Spinal cord (tissue), 10 donors: ENCODE measurements around the gene DAZAP1. TPM values are rescaled to one million over a fixed set of nuclear protein-coding genes. Genes with fewer than 3 reads are reported as not detected.

Experiments used
- DNase-seq, 6 donors: peaks; one replicate each; pipeline versions ENCODE4 v3.0.0 to v3.0.0-alpha.2; 2013 to 2015; ENCODE audit warnings: low spot score in 6 of 6, low read depth in 4 of 6
- H3K27ac ChIP-seq: one replicate; pipeline ENCODE4 v1.5.1; 2013; ENCODE audit warnings: low read depth, low read length, control low read depth
- H3K27me3 ChIP-seq: one replicate; pipeline ENCODE4 v1.6.1; 2013; ENCODE audit warnings: low read length; ENCODE audit not compliant: control insufficient read depth, insufficient read depth
- H3K36me3 ChIP-seq: one replicate; pipeline ENCODE4 v1.6.1; 2013; ENCODE audit warnings: low read length; ENCODE audit not compliant: control insufficient read depth, insufficient read depth
- H3K4me1 ChIP-seq: one replicate; pipeline ENCODE4 v1.6.1; 2013; ENCODE audit warnings: low read length; ENCODE audit not compliant: control insufficient read depth, insufficient read depth
- H3K4me3 ChIP-seq: one replicate; pipeline ENCODE4 v1.5.1; 2013; ENCODE audit warnings: low read depth, low read length, control low read depth
- H3K9me3 ChIP-seq: one replicate; pipeline ENCODE4 v1.6.1; 2013; ENCODE audit warnings: low read length; ENCODE audit not compliant: control insufficient read depth, insufficient read depth
- WGBS: methylation state at CpG from one replicate; pipeline ENCODE4 v1.1.5; 2013; ENCODE audit warnings: missing lambda C conversion rate; ENCODE audit not compliant: insufficient coverage; 5-methylcytosine and 5-hydroxymethylcytosine counted together
- polyA plus RNA-seq, 2 donors: library from polyadenylated mRNA; unstranded; fragments of 120-200 nt; gene quantifications; one replicate each; pipeline ENCODE4 v1.2.1, GENCODE V29; 2013; ENCODE audit not compliant: insufficient read length in 2 of 2
- total RNA-seq, 2 donors: library from RNA; depleted of rRNA in 1 of 2; stranded (reverse); fragments of 120-200 nt in 1 of 2; fragments of >200 nt in 1 of 2; gene quantifications; one replicate each; pipeline versions ENCODE4 v1.2.3 to v1.2.4, GENCODE V29; 2013 to 2014
- donor health status: healthy.

Gene DAZAP1
- total and polyA plus RNA-seq, 4 donors, result 22.1 to 84.4 (median 56.1) TPM

DNA sequence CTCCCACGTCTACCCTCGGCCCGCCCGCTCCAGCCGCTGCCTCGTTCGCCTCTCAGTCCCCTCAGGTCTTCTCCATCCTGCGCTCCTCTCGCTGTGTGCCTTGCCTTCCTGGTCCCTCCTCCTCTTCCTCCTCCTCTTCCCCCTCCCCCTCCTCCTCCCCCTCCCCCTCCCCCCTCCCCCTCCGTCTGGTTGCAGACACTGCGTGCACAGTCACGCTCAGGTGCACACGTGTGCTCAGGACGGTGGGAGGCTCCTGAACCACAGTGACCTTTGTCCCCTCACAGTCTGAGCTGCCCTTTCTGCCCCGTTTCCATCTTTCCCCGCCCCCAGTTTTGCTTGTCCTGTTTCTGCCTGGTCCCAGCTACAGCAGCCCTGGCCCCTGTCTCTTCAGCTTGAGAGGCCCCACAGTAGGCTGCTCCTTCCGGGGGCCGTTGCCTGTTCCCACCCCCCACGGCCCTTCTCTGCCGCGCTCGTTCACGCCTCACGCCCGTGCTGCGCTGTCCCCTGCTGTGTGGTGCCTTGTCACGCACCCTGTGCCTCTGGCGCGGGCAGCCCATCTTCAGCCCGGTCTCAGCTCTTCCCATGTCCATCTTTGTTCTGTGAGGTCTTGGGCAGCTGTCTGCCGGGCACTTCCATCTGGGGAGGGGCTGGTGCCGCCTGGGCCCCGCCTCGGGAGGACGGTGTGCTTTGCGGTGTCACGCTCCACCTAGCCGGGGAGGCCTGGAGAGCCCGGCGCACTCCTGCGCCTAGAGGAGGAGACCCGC lies 17.0 kb downstream of the DAZAP1 start:
- Histone ChIP-seq H3K36me3 (peaks cover 96% of the 10 kb centered on the region), H3K27me3 (no peaks in the 10 kb centered on the region), H3K27ac (no peak overlapping the region)

DNA sequence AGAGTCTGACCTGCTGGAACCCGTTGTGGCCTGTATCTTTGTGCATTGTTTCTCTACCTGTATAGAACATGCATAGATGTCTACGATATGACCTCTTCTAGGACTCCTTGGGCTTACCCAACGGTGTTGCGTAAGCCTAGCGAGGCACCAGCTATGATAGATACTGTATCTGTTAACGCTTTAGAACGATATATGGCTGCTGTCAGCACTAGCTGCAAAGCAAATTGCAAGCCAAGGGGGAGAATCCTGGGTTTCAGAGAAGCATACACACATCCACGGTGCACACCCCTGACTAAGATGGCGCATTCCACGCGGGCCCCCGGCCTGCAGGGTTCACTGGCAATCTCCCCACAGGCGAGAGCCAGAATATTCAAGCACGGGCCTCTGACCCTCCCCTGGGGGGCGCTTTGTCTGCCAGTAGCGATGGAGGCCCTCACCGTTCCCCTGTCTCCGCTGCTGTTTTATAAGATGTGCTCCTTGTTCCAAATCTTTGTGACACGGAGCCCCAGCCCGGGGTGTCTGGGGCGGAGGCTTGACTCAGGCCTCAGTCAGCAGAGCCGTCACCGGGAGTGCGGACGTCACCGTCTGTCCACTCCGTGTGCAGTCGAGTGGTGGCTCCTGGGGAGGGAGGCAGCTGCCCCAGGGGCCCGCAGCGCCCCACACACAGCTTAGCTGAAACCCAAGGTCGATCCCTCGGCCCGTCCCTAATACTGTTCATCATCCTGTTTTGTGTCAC lies 17.9 kb downstream of the DAZAP1 start:
- peaks cover 96% of the 10 kb centered on the region for H3K36me3 ChIP-seq
- H3K4me1 ChIP-seq, result peaks cover 8% of the 10 kb centered on the region
- DNase-seq, result no peak
- no peak overlapping the region for H3K27ac ChIP-seq
- no peaks in the 10 kb centered on the region for H3K9me3 ChIP-seq
- WGBS, result 84% methylated on average over 28 of the region's 33 CpGs
- no peak overlapping the region for H3K4me3 ChIP-seq
- no peaks in the 10 kb centered on the region for H3K27me3 ChIP-seq

More for the DNA sequence above, 17.0 kb downstream of the DAZAP1 start:
- no peak for DNase-seq
- WGBS, result 73% methylated on average over 27 of the region's 42 CpGs
- Histone ChIP-seq H3K4me3 (no peak overlapping the region), H3K4me1 (peaks cover 8% of the 10 kb centered on the region), H3K9me3 (no peaks in the 10 kb centered on the region)

DNA sequence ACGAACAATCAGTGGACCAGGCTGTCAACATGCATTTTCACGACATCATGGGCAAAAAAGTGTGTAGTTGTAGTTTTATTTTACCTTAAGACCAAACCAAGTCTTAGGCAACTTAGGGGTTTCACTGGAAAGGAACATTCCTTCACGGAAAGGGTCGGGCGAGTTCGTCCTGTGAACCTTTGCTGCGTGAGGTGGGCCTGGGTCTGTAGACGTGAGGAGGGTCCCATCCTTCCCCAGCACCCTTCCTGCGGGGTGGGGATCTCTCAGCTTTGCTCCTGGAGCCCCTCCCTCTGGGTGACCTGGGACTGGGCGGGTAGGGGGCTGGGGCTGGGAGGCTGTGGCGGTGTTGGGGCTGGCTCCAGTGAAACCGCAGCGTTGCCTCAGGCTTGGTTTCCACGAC lies 18.5 kb downstream of the DAZAP1 start:
- Histone ChIP-seq H3K27me3 (no peaks in the 10 kb centered on the region), H3K4me3 (no peak overlapping the region), H3K36me3 (peaks cover 95% of the 10 kb centered on the region), H3K9me3 (no peaks in the 10 kb centered on the region), H3K4me1 (peaks cover 8% of the 10 kb centered on the region), H3K27ac (no peak overlapping the region)
- WGBS, result 89% methylated on average over 8 of the region's 14 CpGs
- no peak for DNase-seq

DNA sequence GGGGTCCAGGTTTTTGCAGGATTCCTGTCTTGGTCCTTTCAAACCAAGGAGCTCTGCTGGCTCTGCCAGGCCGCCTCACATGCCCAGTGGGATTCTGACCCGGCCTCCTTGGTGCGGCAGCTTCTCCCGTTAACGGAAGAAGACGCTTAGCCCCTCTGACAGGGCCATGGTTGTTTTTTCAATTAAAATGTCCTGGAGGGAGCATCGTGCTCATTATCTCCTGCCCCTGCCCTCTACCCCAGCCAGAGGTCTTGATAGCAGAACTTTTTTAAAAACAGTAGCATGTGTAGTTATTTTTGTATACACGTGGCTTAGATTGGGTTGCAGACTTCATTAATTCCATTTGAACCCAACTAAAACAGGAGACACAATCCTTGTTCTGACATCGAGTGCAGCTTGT lies 19.4 kb downstream of the DAZAP1 start:
- Histone ChIP-seq H3K27ac (no peak overlapping the region), H3K27me3 (no peaks in the 10 kb centered on the region), H3K4me3 (no peak overlapping the region), H3K9me3 (no peaks in the 10 kb centered on the region), H3K4me1 (peaks cover 8% of the 10 kb centered on the region), H3K36me3 (peaks cover 95% of the 10 kb centered on the region)
- DNase-seq, result no peak
- 100% methylated on average over 2 of the region's 9 CpGs for WGBS

DNA sequence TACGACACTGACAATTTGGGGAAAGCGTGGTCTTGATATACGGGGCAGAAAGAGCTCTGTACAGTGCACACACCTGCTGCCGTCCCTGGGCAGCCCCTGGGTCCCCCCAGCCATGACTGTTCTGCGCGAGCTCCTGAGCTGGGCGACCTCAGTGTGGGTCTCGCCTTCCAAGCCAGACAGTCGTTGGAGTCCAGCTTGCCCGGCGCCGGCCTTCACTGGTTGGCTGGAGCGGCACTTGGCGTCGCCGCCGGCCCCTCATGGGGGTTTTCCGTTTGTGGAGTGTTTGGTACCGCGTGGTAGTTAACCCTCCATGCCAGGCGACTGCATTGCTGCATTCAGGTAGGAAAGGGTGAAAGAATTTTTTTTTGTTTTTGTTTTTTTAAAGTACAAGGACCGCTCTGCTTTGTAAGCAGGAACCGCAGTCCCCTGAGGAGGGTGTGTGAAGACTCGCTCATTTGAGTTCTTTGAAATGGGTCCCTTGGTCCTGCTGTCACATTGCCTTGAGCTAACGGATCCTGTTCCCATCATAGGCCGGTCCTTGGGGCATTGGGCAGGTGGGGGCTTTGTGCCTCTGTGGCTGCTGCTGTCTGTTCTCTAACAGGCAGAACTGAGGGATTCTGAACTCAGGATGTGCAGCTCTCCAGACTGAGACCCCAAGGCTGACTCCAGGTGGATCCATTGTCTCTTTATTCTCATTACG lies 20.0 kb downstream of the DAZAP1 start:
- DNase-seq, result peak in 1 of 6 donors; percentile 67
- Histone ChIP-seq H3K4me3 (no peak overlapping the region), H3K4me1 (peaks cover 8% of the 10 kb centered on the region), H3K9me3 (no peaks in the 10 kb centered on the region), H3K27ac (no peak overlapping the region), H3K36me3 (peaks cover 95% of the 10 kb centered on the region), H3K27me3 (no peaks in the 10 kb centered on the region)
- WGBS, result 82% methylated on average over 26 of the region's 27 CpGs

GRCh38 chr19:1428738-1429391 lies 21.5 kb downstream of the DAZAP1 start:
- Histone ChIP-seq H3K4me1 (peaks cover 8% of the 10 kb centered on the region), H3K36me3 (peaks cover 95% of the 10 kb centered on the region), H3K4me3 (no peak overlapping the region), H3K9me3 (no peaks in the 10 kb centered on the region), H3K27ac (no peak overlapping the region), H3K27me3 (no peaks in the 10 kb centered on the region)
- no peak for DNase-seq
- WGBS, result 95% methylated on average over 41 of the region's 41 CpGs

DNA sequence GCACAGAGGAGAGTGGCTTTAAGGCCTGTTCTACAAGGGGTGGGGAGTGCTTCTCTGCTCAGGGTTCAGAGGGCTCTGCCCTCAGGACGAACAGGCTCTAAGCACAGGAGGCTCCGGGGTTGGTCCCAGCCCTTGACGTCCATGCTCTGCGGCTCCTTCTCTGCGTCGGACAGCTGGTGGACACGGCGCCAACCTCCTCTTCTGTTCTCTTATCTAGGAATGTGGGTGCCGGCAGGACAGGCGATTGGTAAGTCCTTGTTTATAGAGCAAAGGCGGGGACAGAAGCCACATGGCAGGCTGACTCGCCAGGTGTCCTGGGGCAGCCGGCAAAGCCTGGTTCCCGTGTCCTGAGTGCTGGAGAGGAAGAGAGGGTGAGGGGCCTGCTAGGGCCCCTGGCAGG lies 22.4 kb downstream of the DAZAP1 start:
- Histone ChIP-seq H3K9me3 (no peaks in the 10 kb centered on the region), H3K27ac (no peak overlapping the region), H3K27me3 (no peaks in the 10 kb centered on the region), H3K4me3 (no peak overlapping the region), H3K36me3 (peaks cover 95% of the 10 kb centered on the region), H3K4me1 (peaks cover 8% of the 10 kb centered on the region)
- 90% methylated on average over 14 of the region's 14 CpGs for WGBS
- DNase-seq, result no peak

- no peaks in the 10 kb centered on the region for H3K27me3 ChIP-seq
- no peaks in the 10 kb centered on the region for H3K9me3 ChIP-seq
- H3K4me3 ChIP-seq, result no peak overlapping the region
- no peak for DNase-seq
- peaks cover 8% of the 10 kb centered on the region for H3K4me1 ChIP-seq
- peaks cover 94% of the 10 kb centered on the region for H3K36me3 ChIP-seq
- 92% methylated on average over 9 of the region's 14 CpGs for WGBS
- no peak overlapping the region for H3K27ac ChIP-seq
Measured at GRCh38 chr19:1430246-1430645, 22.9 kb downstream of the DAZAP1 start.

DNA sequence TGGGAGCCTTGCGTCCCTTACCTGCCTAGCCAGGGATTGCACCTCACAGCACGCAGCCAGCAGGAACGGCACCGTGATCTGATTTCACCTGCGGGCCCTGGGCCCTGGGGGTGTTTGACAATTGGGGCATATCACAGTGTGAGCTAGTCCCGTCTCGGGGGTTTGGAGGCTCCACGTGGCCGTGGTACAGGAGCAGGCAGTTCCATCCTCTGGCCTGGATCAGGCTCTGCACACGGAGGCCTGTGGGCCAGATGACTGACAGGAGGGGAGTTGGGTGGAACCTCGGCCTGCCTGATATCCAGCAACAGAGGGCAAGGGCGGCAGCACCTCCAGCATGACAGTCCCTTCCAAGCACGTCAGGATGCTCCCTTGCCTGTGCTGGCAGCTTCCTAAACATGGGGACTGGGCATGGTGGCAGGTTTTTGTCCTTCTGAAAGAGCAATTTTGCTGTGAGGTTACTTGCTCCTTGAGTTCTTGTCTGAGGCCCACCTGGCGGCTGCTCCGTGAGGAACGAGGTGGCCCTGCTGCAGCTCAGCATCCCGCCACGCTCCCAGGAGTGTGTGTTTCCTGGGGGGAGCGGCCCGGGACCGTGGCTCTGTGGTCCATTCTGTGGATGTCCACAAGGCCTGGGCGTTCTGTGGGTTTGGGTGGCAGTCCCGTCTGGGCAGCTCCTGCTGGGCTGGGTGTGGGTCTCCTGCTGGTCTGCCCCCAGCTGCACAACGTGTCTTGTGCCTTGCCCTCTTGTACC lies 24.5 kb downstream of the DAZAP1 start:
- 95% methylated on average over 23 of the region's 24 CpGs for WGBS
- Histone ChIP-seq H3K4me3 (no peak overlapping the region), H3K4me1 (peaks cover 8% of the 10 kb centered on the region), H3K9me3 (no peaks in the 10 kb centered on the region), H3K27ac (no peak overlapping the region), H3K27me3 (no peaks in the 10 kb centered on the region), H3K36me3 (peaks cover 91% of the 10 kb centered on the region)
- DNase-seq, result no peak
